ENCODE measurements around the gene MID1.
A peak's percentile ranks its signal among the peaks of the same experiment; 100 is the strongest.

The MID1 gene

GRCh38 chrX:10429908-10430307 lies 190.5 kb downstream of the MID1 start:
- no peak for DNase-seq (ENCODE audit: low read depth)

GRCh38 chrX:10427249-10427648 lies 193.1 kb downstream of the MID1 start:
- no peak for DNase-seq (ENCODE audit: low read depth)

- no peak for DNase-seq (ENCODE audit: low read depth)
These were observed 196.7 kb downstream of the MID1 start for GRCh38 chrX:10423716-10424115.

GRCh38 chrX:10420134-10420533 lies 200.3 kb downstream of the MID1 start:
- no peak for DNase-seq (ENCODE audit: low read depth)

- DNase-seq (ENCODE audit: low read depth): no peak
These were observed 204.0 kb downstream of the MID1 start for GRCh38 chrX:10416424-10416823.

GRCh38 chrX:10415306-10416001 lies 204.9 kb downstream of the MID1 start:
- peak; percentile 29 for DNase-seq (ENCODE audit: low read depth)

GRCh38 chrX:10414862-10415261 lies 205.5 kb downstream of the MID1 start:
- peak; percentile 20 for DNase-seq (ENCODE audit: low read depth)

- DNase-seq (ENCODE audit: low read depth): no peak
These were observed 206.1 kb downstream of the MID1 start for GRCh38 chrX:10414156-10414824.

GRCh38 chrX:10404436-10404835 lies 215.9 kb downstream of the MID1 start:
- peak; percentile 34 for DNase-seq (ENCODE audit: low read depth)

GRCh38 chrX:10401239-10401638 lies 219.1 kb downstream of the MID1 start:
- DNase-seq (ENCODE audit: low read depth): no peak

- DNase-seq (ENCODE audit: low read depth): no peak
These were observed 221.2 kb downstream of the MID1 start for GRCh38 chrX:10399043-10399741.

GRCh38 chrX:10398215-10398614 lies 222.2 kb downstream of the MID1 start:
- no peak for DNase-seq (ENCODE audit: low read depth)

- no peak for DNase-seq (ENCODE audit: low read depth)
These were observed 223.0 kb downstream of the MID1 start for GRCh38 chrX:10397349-10397748.

- DNase-seq (ENCODE audit: low read depth): no peak
These were observed 224.7 kb downstream of the MID1 start for GRCh38 chrX:10395643-10396042.
